GM18868 (cell line): ENCODE data around the gene FRMD1.

Experiments used
- ATAC-seq: cut with Tn5 transposase; IDR thresholded peaks from one replicate; pipeline ENCODE4 v1.9.1; 2021; ENCODE audit warnings: mild to moderate bottlenecking, moderate library complexity; ENCODE audit not compliant: unreplicated experiment

The FRMD1 gene

DNA sequence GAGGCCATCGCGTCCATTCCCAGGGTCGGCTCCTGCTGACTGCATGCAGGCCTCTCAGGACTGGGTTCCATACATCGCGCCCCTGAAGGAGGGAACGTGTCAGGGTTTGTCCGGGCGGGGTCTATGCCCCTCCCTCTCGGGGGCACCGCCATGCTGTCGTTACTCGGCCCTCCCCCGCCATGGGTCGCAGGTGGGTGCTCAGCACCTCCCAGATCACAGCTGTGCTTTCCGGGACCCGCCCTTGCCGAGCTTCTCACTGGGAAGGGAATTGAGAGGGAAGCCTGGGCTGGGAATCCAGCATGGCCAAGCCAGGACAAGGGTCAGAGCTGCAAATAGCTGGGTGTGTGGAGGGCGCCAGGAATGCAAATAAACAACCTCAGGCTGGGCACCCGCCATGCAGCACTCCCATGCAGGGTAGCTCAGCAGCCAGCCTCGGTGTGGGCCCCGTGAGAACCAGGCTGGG, at the start of gene FRMD1:
Gene FRMD1 (minus strand): TSS at position 270 of the 463 bp plus-strand sequence. CDS start 118 bp downstream, at position 152.
- ATAC-seq, result no peak

DNA sequence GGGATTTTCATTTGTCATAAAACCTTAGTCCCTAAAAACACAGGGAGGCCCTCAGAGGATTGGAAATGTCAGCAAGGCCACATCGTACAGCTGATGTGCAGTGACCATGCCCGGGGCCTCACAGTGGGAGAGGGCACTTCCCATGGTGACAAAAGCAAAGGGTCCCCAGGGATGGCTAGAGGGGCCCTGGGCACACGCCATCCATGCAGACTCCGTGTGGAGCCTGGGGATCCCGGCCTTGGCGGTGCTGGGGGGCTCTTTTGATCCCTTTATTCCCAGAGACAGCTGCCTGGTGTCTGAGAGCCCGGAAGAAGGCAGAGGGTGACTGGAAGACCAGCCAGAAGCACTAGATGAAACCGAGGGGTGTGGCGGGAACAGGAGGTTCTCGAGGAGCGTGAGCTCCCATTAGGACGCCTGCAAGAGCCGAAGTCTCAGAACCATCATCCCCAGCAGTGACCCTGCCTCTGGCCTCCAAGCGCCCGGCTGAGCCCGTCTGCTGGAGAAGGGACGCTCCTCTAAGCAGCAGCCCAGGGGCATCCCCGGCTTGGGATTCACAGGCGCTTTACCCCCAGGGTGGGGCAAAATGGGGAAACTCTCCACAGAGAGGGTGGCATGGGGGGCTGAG, 49.1 kb upstream of the FRMD1 start:
- ATAC-seq, result no peak

DNA sequence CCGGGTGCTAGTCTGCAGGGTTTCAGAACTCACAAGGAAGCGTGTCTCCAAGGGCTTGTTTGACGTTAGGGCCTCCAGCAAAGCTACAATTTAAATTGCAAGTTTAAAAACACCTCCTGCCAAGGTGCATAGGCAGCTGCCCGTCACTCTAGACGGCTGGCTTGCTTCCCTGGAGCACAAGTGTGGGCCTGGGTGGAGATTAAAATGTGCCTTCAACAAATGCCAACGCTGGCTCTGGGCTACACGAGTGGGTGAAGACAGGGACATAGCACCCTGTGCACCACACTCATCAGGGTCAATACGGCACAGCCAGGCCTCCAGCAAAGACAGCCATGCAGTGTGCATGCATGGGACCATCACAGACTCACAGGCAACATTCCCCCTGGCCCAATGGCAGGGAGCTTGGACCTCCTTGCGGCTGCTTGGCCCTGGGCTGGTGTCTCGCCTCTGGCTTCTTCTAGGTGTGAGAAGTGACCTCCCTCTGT, 48.4 kb upstream of the FRMD1 start:
- no peak for ATAC-seq

DNA sequence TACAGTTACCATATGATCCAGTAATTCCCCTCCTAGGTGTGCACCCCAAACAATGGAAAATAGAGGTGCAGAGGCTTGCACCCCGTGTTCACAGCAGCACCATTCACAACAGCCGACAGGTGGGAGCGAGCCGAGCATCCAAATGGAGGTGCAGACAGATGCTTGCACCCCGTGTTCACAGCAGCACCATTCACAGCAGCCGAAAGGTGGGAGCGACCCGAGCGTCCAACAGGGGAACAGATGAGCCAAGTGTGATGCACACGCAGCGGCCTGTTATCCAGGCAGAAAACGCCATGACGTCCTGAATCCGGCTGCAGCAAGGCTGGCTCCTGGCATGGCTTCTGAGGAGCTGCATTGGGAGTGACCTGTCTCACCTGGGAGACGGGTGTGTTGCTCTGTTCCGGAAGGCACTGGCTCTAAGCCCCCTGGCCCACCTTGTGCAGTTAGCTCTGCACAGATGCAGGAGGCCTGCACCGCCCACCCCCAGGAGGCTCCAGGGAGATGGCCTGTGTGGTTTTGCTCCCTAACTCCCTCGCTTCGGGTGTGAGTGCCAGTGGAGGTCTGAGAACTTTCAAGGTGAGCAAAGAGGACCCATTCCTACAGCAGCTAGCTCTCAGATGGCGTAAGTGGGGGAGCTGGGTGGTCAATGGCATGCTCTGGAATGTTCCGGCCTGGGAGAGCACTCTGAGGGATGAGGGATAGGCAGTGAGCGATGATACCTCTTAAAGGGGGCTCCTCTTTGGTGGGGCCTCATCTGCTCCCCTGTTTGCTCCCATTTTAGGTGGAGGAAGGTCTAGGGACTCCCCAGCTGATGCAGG, 47.8 kb upstream of the FRMD1 start:
- ATAC-seq, result no peak

DNA sequence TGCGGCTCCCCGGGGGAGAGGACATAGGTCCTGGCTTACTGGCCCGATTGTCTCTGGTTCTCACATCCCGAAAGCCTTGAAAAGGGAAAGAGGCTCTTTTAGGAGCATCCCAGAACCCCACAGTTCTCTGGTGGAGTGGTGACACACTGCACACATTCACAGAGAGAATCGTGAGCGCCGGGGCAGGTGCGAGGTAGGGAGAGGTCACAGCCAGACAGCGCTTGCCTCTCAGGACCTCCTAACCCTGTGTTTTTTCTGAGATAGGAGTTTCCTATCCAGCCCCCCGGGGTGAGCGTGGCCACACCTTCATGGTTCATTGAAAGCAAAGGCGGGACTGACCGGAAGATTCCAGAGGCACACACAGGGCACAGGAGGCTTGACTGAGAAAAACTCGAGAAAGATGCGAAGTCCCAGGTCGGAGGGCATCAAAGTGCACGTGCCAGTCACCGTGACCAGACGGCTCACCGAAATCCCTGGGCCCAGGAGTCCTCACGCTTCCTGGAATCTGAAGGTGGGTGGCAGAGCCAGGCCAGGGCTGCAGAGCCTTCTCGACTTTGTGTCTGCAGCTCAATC, 46.5 kb upstream of the FRMD1 start:
- no peak for ATAC-seq

DNA sequence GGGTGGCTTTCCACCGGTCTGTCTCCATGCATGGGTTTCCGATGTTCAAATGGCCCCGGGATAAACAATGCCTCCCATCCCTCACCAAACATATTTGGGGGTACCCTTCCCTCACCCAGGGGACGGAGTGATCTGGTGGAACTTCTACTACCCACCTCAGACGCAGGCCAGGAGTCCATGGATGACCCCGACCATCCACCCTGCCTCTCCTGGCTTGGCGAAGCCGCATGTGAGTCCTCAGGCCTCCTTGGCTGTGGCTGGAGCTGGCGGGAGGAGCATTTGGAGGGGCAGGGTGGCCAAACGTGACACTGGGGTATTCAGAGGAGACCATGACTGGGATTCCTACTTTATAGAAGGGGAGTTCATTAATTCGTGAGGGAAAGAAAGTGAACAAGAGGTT, 45.9 kb upstream of the FRMD1 start:
- ATAC-seq, result no peak

DNA sequence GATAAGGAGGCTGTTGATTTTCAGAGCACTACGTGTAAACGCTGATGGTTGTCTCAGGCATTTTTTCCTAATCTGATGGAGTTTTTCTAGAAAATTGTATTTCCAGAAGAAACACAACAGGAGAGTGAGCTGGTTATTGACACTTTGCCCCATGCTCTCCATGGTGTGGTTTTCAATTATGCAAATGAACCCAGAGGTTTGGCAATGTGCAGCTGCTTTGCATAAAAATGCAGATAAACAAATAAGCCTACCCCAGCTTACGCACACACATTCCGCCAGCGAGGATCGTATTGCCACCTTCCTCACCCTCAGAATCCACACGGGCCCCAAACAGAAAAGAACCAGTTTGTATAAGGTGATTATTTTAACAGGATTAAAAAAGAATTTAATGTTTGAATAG, 45.1 kb upstream of the FRMD1 start:
- no peak for ATAC-seq

DNA sequence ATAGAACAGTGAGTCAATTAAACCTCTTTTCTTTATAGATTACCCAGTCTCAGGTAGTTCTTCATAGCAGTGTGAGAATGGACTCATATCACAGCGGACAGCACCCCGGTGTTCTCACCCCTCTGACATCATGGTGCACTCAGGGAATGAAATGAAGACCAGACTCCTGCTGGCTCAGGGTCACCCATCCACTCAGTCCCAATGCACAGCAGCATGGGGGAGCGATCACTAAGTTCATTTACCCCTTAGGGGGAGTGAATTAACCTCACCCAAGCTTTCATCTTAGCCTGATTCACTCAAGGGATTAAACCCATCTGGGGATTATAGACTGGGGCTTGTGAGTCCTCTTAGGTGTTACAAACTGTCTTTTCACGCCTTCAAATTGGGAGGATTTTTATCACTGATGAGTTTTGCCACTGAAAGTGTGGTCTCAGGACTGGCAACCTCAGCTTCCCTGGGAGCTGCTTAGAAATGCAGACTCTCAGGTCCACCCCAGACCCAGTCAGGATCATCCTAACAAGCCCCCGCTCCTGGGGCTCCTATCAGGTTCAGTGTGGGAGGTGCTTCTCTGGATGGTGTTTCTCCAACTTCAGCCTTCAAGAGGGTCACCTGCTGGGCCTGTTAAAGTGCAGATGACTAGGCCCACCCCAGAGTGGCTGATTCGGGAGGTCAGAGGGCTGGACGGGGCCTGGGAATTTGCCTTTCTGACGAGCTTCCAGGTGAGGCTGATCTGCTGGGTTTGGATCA, 44.3 kb upstream of the FRMD1 start:
- ATAC-seq, result no peak

DNA sequence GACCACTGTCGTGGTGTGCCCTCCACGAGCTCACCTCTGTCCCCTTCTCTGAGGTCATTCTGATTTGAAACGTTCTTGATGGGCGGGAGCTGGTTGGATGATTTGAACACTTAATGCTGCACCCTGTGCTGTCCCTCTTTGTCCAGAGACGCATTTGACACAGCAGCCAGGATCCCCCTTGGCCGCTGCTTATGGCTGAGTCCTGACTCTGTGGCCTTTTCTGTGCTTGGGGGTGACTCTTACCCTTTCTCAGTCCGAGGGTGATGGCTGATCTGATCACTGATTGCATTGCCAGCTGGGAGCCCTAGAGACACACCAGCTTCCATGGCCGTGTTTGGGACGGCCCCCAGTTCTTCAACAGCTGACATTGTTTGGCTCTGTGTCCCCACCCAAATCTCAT, 43.5 kb upstream of the FRMD1 start:
- no peak for ATAC-seq

DNA sequence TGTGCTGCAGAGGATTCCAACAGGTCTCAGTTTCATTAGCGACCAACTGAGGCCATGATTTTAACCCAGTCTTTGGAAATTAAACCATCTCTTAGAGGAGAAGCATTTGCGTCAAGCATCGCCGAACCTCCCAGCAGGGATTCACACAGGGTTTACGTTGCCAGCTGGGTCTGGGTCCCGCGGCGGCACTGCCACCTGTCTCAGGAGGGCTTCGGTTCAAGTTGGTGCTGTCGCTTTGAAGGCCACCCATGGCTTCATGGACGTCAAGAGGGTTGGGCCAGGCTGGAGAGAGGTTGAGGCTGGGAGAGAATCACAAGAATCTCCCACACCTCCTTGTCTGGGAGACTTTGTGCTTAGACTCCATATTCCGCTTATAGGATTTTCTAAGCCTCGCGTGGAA, 43.0 kb upstream of the FRMD1 start:
- ATAC-seq, result no peak

DNA sequence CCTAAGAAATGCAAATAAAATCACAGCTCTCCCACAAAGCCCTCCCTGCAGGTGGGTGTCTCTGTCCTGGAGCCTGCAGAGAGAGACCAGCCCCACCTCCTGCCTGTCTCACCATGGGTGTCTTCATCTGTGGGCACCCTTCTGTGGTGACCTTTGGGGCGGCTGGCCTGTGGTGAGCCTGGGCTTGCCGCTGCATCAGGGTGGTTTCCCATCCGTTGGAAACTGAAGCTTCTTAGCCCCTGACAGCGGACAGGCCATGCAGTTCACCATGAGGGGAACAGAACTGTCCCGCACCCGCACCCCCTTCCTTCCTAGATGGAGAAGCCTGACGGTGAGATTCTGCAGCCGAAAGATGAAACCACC, 42.3 kb upstream of the FRMD1 start:
- no peak for ATAC-seq

DNA sequence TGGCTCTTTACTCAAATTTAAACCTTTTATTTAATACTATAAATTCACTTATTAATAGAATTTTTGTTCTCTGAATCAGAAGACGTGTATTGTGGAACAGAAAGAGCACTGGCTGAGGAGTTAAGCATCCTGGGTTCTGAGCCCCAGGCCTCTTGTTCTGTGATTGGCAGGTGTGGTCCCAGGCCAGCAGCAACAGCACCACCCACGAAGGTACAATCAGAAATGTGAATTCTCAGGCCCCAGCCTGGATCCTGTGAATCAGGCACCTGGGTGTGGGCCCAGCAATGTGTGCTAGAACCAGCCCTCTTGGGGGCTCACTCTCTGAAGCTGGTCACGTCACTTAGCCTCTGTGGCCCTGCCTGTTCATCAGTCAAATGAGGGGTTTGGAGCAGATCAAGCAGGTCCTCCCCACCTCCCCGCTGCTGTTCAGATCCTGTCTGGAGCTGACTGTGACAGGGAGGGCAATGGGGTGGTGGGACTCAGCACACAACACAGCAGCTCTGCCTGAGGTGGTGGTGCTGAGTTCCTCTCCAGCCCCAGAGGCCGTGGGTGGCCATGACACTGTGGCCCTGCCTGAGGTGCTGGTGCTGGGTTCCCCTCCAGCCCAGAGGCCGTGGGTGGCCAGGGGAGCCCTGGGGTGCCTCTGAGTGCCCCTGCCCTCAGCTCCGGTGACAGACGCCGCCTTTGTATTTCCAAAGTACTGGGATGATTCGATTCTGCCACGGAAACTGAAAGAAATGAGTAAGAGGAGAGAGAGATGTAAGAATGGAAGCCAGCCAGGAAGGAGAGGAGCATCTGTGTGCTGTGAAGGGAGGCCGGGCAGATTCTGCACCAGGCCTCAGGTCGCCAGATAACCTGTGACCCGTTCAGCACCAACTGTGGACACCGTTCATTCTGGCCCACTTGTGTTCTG, 41.6 kb upstream of the FRMD1 start:
- no peak for ATAC-seq

DNA sequence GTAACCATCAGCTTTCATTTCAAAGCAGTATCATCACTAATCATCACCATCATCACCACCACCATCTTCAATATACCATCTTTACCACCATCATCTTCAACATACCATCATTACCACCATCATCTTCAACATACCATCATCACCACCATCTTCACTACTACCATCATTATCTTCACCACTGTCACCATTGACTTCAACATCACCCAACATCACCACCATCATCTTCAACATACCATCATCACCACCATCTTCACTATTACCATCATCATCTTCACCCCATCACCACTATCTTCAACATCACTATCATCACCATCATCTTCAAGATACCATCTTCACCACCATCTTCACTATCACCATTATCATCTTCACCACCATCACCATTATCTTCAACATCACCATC, 40.5 kb upstream of the FRMD1 start:
- ATAC-seq, result no peak

DNA sequence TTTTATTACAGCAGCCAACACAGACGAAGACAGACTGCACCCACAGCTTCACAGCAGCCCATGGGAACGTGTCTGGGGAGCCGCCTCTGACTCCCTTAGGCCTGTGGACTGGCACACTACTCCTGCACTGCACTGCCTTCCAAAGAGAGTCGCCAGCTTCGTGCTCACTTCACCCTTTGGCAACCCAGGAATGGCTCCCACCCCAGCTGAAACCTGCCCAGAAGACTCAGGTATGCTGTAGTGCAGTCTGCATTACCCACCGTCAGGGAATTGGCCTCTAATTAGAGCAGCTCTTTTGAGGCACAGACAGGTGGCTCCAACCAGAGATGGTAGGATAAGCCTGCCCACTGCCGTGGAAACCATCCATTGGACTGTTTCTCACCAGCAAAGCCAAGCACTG, 39.9 kb upstream of the FRMD1 start:
- no peak for ATAC-seq

DNA sequence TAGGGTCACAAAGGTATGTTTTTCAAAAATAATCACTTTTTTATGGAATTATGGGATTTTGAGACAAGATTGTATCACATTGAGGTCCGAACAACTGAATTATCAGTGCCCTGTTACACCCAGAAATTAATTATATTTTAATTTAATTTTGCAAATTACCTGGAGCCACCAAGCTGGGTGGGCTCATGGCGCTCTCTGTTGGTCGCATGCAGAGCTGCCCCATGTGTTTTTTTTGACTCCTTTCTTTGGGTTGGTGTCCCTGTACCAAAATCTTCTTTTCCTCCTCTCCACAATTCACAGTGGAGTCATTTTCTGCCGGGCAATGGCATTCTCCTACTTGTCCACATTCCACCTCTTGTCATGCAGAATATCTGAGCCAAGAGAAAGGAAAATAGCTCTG, 38.9 kb upstream of the FRMD1 start:
- no peak for ATAC-seq

DNA sequence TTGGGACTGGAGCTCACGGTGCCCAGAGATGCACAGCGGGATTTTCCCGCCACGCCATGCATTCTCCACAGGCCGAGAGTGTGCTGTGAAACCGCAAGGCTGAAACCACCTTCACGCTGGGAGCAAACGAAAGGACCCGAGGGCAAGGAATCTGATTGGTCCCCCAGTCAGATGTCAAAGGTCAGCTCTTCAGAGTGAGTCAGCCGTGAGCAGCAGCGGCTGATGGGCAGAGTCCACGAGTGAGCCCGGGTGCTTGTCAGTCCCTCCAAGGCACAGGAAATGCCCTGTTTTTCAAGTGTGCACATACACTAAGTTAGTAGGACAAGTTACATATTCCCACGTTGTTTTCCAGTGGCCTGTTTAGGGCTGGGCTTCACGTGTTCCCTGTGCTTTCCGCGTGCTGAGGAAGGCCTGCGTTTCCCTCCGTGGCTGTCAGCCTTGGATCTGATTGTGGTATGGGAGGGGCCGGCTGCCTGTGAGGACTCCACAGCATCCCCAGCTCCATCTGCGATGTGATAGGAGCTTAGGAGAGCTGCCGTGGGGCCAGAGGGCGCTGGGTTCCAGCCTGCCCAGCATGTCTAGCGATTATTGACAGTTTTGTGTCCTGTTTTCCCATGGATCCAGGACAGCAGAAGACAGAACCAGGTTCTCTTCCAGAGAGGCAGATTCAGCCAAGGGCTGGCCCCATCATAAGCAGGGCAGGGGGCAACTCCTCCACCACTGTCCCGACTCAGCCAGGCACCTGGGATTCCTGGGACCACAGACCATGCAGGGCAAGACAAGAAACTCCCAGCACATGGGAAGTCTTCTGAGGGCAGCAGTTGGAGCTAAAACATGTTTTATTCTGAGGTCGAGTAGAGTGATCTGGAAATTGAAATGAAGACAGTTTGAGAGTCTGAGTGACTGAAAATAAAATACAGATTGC, 38.2 kb upstream of the FRMD1 start:
- no peak for ATAC-seq

DNA sequence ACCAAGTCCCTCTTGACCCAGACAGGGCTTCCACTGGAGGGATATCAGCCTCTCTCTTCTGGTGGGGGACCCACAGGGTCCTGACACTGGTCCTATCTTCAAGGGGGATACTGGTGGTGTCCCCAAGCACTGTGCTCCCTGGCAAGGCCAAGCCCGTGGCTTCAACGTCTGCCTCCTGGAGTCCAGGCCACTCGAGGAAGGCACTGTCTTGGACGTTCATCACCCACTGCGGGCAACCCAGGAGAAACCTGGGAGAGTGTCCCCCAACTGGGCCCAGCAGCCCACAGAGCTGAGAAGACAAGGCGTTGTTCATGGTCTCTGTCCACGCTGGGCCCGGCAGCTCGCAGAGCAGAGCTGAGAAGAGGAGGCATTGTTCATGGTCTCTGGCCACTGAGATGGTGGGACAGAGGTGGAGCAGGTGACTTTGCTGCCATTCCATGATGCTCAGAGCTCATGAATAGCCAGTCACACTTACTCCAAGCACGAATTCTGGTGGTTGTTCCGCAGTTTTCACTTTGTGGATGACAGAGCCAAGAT, 37.5 kb upstream of the FRMD1 start:
- ATAC-seq, result no peak

DNA sequence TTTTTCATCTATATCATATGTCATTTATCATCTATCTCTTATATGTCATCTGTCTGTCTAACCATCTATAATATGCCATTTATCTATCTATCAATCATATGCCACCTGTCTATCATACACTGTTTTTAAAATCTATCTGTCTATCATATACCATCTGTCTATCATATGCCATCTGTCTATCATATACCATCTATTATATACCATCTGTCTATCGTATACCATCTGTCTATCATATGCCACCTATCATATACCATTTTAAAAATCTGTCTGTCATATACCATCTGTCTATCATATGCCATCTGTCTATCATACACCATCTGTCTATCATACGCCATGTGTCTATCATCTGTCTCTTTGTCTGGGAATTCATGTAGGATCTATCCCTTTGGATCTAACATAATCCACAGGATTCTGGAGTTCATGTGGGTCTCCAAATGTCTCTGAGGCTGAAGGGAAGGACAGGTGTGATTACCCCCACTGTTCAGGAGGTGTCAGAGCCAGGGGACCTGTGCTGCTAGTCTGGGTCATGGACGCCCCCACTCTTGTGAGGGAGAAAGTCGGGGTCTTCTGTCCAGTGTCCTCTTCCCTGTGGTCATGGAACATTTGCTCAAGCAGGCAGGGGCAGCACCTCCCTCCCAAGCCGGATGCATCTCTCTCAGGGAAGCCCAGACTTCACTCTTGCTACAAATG, 36.9 kb upstream of the FRMD1 start:
- ATAC-seq, result no peak
